Ovary (tissue), 3 donors: ENCODE results near the gene ZHX3.

Experiments used
- POLR2A ChIP-seq: fragments of 450-650 bp; IDR thresholded peaks from one replicate; pipeline ENCODE4 v1.6.1; 2017; ENCODE audit warnings: antibody characterized with exemption, mild to moderate bottlenecking, moderate library complexity
- TF ChIP-seq, protein P1 (sequence below), 3 donors: fragments of 450-650 bp in 2 of 3; fragments of 200-600 bp in 1 of 3; IDR thresholded peaks; one replicate each; pipeline versions ENCODE4 v1.5.1 to v1.8.0; 2016 to 2022; ENCODE audit warnings: antibody characterized with exemption in 3 of 3, mild to moderate bottlenecking in 1 of 3
- donor health status: DM: no; HTN: no; CAD: no.

DNA sequence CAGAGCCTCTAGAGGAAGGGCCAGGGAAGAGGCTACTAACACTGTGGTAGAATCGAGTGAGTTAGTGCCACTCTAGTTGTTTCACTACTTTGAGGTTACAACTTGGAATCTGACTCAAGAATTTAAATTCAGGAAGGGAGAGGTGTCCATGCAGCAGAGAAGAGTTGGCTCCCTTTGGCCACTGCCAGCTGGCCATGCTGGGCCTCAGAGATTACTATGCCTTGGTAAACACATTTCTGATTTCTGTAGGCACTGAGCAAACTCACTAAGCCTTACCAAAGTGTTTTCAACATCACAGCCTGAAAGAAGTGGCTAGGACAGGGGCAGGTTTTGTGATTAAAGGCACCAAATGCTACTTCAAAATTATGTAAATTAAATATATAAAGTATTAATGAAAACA is 61.9 kb downstream of the ZHX3 start:
- TF ChIP-seq POLR2A, result no peak
- TF ChIP-seq, protein P1, sequence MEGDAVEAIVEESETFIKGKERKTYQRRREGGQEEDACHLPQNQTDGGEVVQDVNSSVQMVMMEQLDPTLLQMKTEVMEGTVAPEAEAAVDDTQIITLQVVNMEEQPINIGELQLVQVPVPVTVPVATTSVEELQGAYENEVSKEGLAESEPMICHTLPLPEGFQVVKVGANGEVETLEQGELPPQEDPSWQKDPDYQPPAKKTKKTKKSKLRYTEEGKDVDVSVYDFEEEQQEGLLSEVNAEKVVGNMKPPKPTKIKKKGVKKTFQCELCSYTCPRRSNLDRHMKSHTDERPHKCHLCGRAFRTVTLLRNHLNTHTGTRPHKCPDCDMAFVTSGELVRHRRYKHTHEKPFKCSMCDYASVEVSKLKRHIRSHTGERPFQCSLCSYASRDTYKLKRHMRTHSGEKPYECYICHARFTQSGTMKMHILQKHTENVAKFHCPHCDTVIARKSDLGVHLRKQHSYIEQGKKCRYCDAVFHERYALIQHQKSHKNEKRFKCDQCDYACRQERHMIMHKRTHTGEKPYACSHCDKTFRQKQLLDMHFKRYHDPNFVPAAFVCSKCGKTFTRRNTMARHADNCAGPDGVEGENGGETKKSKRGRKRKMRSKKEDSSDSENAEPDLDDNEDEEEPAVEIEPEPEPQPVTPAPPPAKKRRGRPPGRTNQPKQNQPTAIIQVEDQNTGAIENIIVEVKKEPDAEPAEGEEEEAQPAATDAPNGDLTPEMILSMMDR (IDR thresholded peaks at IDR 0.05), result no peak
